ENCODE results near the gene CLDND1. TPM values are rescaled to one million over a fixed set of nuclear protein-coding genes. Genes with fewer than 3 reads are reported as not detected.

CLDND1 gene
- total RNA-seq, 1 experiment from 2014 or later, result 77.3 TPM

Other genes starting within 250 kb of the CLDND1 start
- gene OR5H2, start 240.4 kb downstream of the CLDND1 start, total RNA-seq (2021; ENCODE audit: unreplicated experiment), result not detected
- gene OR5K4, start 169.0 kb downstream of the CLDND1 start, total RNA-seq (2021; ENCODE audit: unreplicated experiment), result not detected
- not detected for gene OR5K3, start 132.2 kb downstream of the CLDND1 start, total RNA-seq (2021; ENCODE audit: unreplicated experiment)
- gene OR5K1, start 59.7 kb downstream of the CLDND1 start, total RNA-seq (2021; ENCODE audit: unreplicated experiment), result not detected
- gene OR5K2, start 25.2 kb downstream of the CLDND1 start, total RNA-seq (2021; ENCODE audit: unreplicated experiment), result not detected
- gene GPR15, start 9.1 kb upstream of the CLDND1 start, total RNA-seq (2021; ENCODE audit: unreplicated experiment), result not detected
- 14.7 TPM for gene CPOX, start 70.7 kb upstream of the CLDND1 start, total RNA-seq (2021; ENCODE audit: unreplicated experiment)
- gene ST3GAL6, start 240.4 kb upstream of the CLDND1 start, total RNA-seq (2021; ENCODE audit: unreplicated experiment), result 0.15 TPM

Measured in Panc1 (cell line).